ENCODE data around the gene ZNF785. TPM values are rescaled to one million over a fixed set of nuclear protein-coding genes. Genes with fewer than 3 reads are reported as not detected.

Gene ZNF785
- polyA plus RNA-seq, 3 donors: 0.67 to 9.0 (median 1.1) TPM

- Histone ChIP-seq H3K27ac (ENCODE audit: low read depth in 1 of 2, low read length in 2 of 2) (peak overlapping the region; percentile 67 to 89), H3K36me3 (replicated peaks in 1 of 2; ENCODE audit: control insufficient read depth in 1 of 2, insufficient read depth in 2 of 2, low read length in 2 of 2) (peaks cover 11 to 20% of the 10 kb centered on the region in 2 donors), H3K27me3 (ENCODE audit: control insufficient read depth in 2 of 2, insufficient read depth in 2 of 2, low read length in 2 of 2) (no peaks in the 10 kb centered on the region), H3K9ac (ENCODE audit: insufficient read depth, low read length, poor library complexity, severe bottlenecking) (peak overlapping the region; percentile 95), H3K79me2 (ENCODE audit: insufficient read depth, low read length) (peaks cover 49% of the 10 kb centered on the region), H3K4me2 (replicated peaks; ENCODE audit: extremely low read depth, low read length, poor library complexity, severe bottlenecking) (peak overlapping the region; percentile 97), H2AFZ (ENCODE audit: insufficient read depth, low read depth, low read length, poor library complexity, severe bottlenecking) (peak overlapping the region; percentile 97), H3K9me3 (replicated peaks in 1 of 2; ENCODE audit: control insufficient read depth in 1 of 2, insufficient read depth in 1 of 2, low read length in 2 of 2) (no peaks in the 10 kb centered on the region), H4K20me1 (ENCODE audit: insufficient read depth, low read length) (no peaks in the 10 kb centered on the region), H3K4me3 (replicated peaks in 1 of 3; ENCODE audit: low read depth in 2 of 3, low read length in 3 of 3) (peak overlapping the region; percentile 73 to 86 (median 80)), H3K4me1 (ENCODE audit: control insufficient read depth in 1 of 2, insufficient read depth in 2 of 2, low read length in 2 of 2) (peaks cover 47 to 59% of the 10 kb centered on the region in 2 donors)
- Mint-ChIP-seq H3K4me3 (peak overlapping the region; percentile 89 to 93), H3K4me1 (peaks cover 54% of the 10 kb centered on the region), H3K36me3 (peaks cover 20 to 35% of the 10 kb centered on the region in 2 donors), H3K27ac (peak overlapping the region; percentile 46 to 94 (median 91)), H3K27me3 (ENCODE audit: low read depth in 3 of 3) (no peaks in the 10 kb centered on the region), H3K9me3 (peaks cover 0 to 2% (median 0%) of the 10 kb centered on the region in 7 donors)
- WGBS (ENCODE audit: insufficient coverage): under 1% methylated on average over 31 of the region's 40 CpGs
- no peak for DNase-seq
- no peak for TF ChIP-seq CTCF (IDR thresholded peaks at IDR 0.05)
- intact Hi-C loops (cut with micrococcal nuclease): loop anchor here in 1 of 2 donors (5.0 kb wide), 1 partner anchor 82 kb away; the partner anchor contains the start of gene ZNF768
Measured at GRCh38 chr16:30609002-30609925, 23.8 kb upstream of the ZNF785 start.

- no peaks in the 10 kb centered on the region for H3K9me3 ChIP-seq (replicated peaks in 1 of 2; ENCODE audit: control insufficient read depth in 1 of 2, insufficient read depth in 1 of 2, low read length in 2 of 2)
- H3K36me3 Mint-ChIP-seq: peaks cover 30 to 48% of the 10 kb centered on the region in 2 donors
- H3K4me3 Mint-ChIP-seq: no peak overlapping the region
- H3K4me3 ChIP-seq (replicated peaks in 1 of 3; ENCODE audit: low read depth in 2 of 3, low read length in 3 of 3): no peak overlapping the region
- 100% methylated on average over 1 of the region's 3 CpGs for WGBS (ENCODE audit: insufficient coverage)
- H3K9ac ChIP-seq (ENCODE audit: insufficient read depth, low read length, poor library complexity, severe bottlenecking): no peak overlapping the region
- no peak overlapping the region for H2AFZ ChIP-seq (ENCODE audit: insufficient read depth, low read depth, low read length, poor library complexity, severe bottlenecking)
- intact Hi-C loops (cut with micrococcal nuclease): loop anchor here in 1 of 2 donors (5.0 kb wide), 1 partner anchor 79 kb away; the partner anchor contains the start of gene ZNF768
- H3K36me3 ChIP-seq (replicated peaks in 1 of 2; ENCODE audit: control insufficient read depth in 1 of 2, insufficient read depth in 2 of 2, low read length in 2 of 2): peaks cover 19 to 30% of the 10 kb centered on the region in 2 donors
- peaks cover 66 to 75% of the 10 kb centered on the region in 2 donors for H3K4me1 ChIP-seq (ENCODE audit: control insufficient read depth in 1 of 2, insufficient read depth in 2 of 2, low read length in 2 of 2)
- H3K27me3 ChIP-seq (ENCODE audit: control insufficient read depth in 2 of 2, insufficient read depth in 2 of 2, low read length in 2 of 2): no peaks in the 10 kb centered on the region
- peaks cover 57% of the 10 kb centered on the region for H3K79me2 ChIP-seq (ENCODE audit: insufficient read depth, low read length)
- H3K27ac ChIP-seq (ENCODE audit: low read depth in 1 of 2, low read length in 2 of 2): peak overlapping the region in 1 of 2 donors; percentile 38
- H3K27me3 Mint-ChIP-seq (ENCODE audit: low read depth in 3 of 3): peaks cover 0 to 2% (median 0%) of the 10 kb centered on the region in 3 donors
- H3K27ac Mint-ChIP-seq: peak overlapping the region in 4 of 7 donors; percentile 15 to 90 (median 77)
- peaks cover 8% of the 10 kb centered on the region for H4K20me1 ChIP-seq (ENCODE audit: insufficient read depth, low read length)
- no peak for TF ChIP-seq CTCF (IDR thresholded peaks at IDR 0.05)
- no peak for DNase-seq
- H3K4me2 ChIP-seq (replicated peaks; ENCODE audit: extremely low read depth, low read length, poor library complexity, severe bottlenecking): no peak overlapping the region
- no peaks in the 10 kb centered on the region for H3K9me3 Mint-ChIP-seq
- H3K4me1 Mint-ChIP-seq: peaks cover 69% of the 10 kb centered on the region
Measured at GRCh38 chr16:30606004-30606403, 20.5 kb upstream of the ZNF785 start.

All from CD14-positive monocyte (primary cell).